ENCODE measurements around the gene CDH26.

The CDH26 gene

GRCh38 chr20:60001108-60001507 lies 42.9 kb downstream of the CDH26 start:
- Histone ChIP-seq H3F3A (ENCODE audit: insufficient read depth, low read length) (no peaks in the 10 kb centered on the region), H3K27ac (ENCODE audit: low read length) (no peak overlapping the region), H3K4me2 (ENCODE audit: low read depth, low read length) (no peak overlapping the region), H3K79me2 (ENCODE audit: low read length) (no peaks in the 10 kb centered on the region), H3K9ac (ENCODE audit: low read length) (no peak overlapping the region), H4K20me1 (ENCODE audit: insufficient read depth, low read length) (no peaks in the 10 kb centered on the region), H3K27me3 (replicated peaks; ENCODE audit: insufficient read depth, low read length) (no peaks in the 10 kb centered on the region), H2AFZ (ENCODE audit: low read length) (no peak overlapping the region), H3K36me3 (replicated peaks; ENCODE audit: insufficient read depth, low read length) (no peaks in the 10 kb centered on the region), H3K4me1 (ENCODE audit: low read length) (no peaks in the 10 kb centered on the region), H3K9me3 (replicated peaks; ENCODE audit: insufficient read depth, low read length) (no peaks in the 10 kb centered on the region), H3K4me3 (ENCODE audit: low read length) (no peak overlapping the region), H3K9me2 (replicated peaks; ENCODE audit: insufficient read depth, low read length) (no peaks in the 10 kb centered on the region)
- no peak for DNase-seq
- TF ChIP-seq, protein P1, sequence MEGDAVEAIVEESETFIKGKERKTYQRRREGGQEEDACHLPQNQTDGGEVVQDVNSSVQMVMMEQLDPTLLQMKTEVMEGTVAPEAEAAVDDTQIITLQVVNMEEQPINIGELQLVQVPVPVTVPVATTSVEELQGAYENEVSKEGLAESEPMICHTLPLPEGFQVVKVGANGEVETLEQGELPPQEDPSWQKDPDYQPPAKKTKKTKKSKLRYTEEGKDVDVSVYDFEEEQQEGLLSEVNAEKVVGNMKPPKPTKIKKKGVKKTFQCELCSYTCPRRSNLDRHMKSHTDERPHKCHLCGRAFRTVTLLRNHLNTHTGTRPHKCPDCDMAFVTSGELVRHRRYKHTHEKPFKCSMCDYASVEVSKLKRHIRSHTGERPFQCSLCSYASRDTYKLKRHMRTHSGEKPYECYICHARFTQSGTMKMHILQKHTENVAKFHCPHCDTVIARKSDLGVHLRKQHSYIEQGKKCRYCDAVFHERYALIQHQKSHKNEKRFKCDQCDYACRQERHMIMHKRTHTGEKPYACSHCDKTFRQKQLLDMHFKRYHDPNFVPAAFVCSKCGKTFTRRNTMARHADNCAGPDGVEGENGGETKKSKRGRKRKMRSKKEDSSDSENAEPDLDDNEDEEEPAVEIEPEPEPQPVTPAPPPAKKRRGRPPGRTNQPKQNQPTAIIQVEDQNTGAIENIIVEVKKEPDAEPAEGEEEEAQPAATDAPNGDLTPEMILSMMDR (IDR thresholded peaks at IDR 0.05; ENCODE audit: low read length), result no peak
- TF ChIP-seq EZH2 (optimal IDR thresholded peaks at IDR 0.05; ENCODE audit: low read depth, low read length) (no peak), EZH2phosphoT487 (IDR thresholded peaks at IDR 0.05; ENCODE audit: low read length) (no peak)

GRCh38 chr20:60003776-60004175 lies 45.6 kb downstream of the CDH26 start:
- Histone ChIP-seq H3K4me1 (ENCODE audit: low read length) (no peaks in the 10 kb centered on the region), H3K9me2 (replicated peaks; ENCODE audit: insufficient read depth, low read length) (no peaks in the 10 kb centered on the region), H2AFZ (ENCODE audit: low read length) (no peak overlapping the region), H3K79me2 (ENCODE audit: low read length) (no peaks in the 10 kb centered on the region), H3K9me3 (replicated peaks; ENCODE audit: insufficient read depth, low read length) (no peaks in the 10 kb centered on the region), H3K27ac (ENCODE audit: low read length) (no peak overlapping the region), H3K4me3 (ENCODE audit: low read length) (no peak overlapping the region), H3K36me3 (replicated peaks; ENCODE audit: insufficient read depth, low read length) (no peaks in the 10 kb centered on the region), H3K9ac (ENCODE audit: low read length) (no peak overlapping the region), H3K27me3 (replicated peaks; ENCODE audit: insufficient read depth, low read length) (no peaks in the 10 kb centered on the region), H4K20me1 (ENCODE audit: insufficient read depth, low read length) (no peaks in the 10 kb centered on the region), H3K4me2 (ENCODE audit: low read depth, low read length) (no peak overlapping the region), H3F3A (ENCODE audit: insufficient read depth, low read length) (no peaks in the 10 kb centered on the region)
- no peak for TF ChIP-seq EZH2 (optimal IDR thresholded peaks at IDR 0.05; ENCODE audit: low read depth, low read length)
- no peak for TF ChIP-seq EZH2phosphoT487 (IDR thresholded peaks at IDR 0.05; ENCODE audit: low read length)
- TF ChIP-seq, protein P1 (IDR thresholded peaks at IDR 0.05; ENCODE audit: low read length), result no peak
- no peak for DNase-seq

- H4K20me1 ChIP-seq (ENCODE audit: insufficient read depth, low read length), result no peaks in the 10 kb centered on the region
- no peak for TF ChIP-seq EZH2phosphoT487 (IDR thresholded peaks at IDR 0.05; ENCODE audit: low read length)
- TF ChIP-seq, protein P1 (IDR thresholded peaks at IDR 0.05; ENCODE audit: low read length), result no peak
- TF ChIP-seq EZH2 (optimal IDR thresholded peaks at IDR 0.05; ENCODE audit: low read depth, low read length), result no peak
- no peaks in the 10 kb centered on the region for H3K9me2 ChIP-seq (replicated peaks; ENCODE audit: insufficient read depth, low read length)
- no peaks in the 10 kb centered on the region for H3K4me1 ChIP-seq (ENCODE audit: low read length)
- H3K27ac ChIP-seq (ENCODE audit: low read length), result no peak overlapping the region
- H3K4me2 ChIP-seq (ENCODE audit: low read depth, low read length), result no peak overlapping the region
- H3K4me3 ChIP-seq (ENCODE audit: low read length), result no peak overlapping the region
- H2AFZ ChIP-seq (ENCODE audit: low read length), result no peak overlapping the region
- no peaks in the 10 kb centered on the region for H3K27me3 ChIP-seq (replicated peaks; ENCODE audit: insufficient read depth, low read length)
- H3F3A ChIP-seq (ENCODE audit: insufficient read depth, low read length), result no peaks in the 10 kb centered on the region
- no peak for DNase-seq
- no peaks in the 10 kb centered on the region for H3K36me3 ChIP-seq (replicated peaks; ENCODE audit: insufficient read depth, low read length)
- no peak overlapping the region for H3K9ac ChIP-seq (ENCODE audit: low read length)
- no peaks in the 10 kb centered on the region for H3K79me2 ChIP-seq (ENCODE audit: low read length)
- no peaks in the 10 kb centered on the region for H3K9me3 ChIP-seq (replicated peaks; ENCODE audit: insufficient read depth, low read length)
Observed at GRCh38 chr20:60006261-60006660, 48.0 kb downstream of the CDH26 start.
